OCI-LY1 (cell line): Measurements from ENCODE around the gene PLXNA2.

ENCODE experiments used
- EZH2 ChIP-seq: fragments of 200-600 bp; sonication (generic), shearing (Covaris generic); IDR thresholded peaks from 2 replicates; pipeline ENCODE4 v1.8.0; 2017; ENCODE audit warnings: borderline replicate concordance, mixed run types, mild to moderate bottlenecking, antibody characterized with exemption, low read length, moderate library complexity, mixed read lengths
- TF ChIP-seq, protein P1 (sequence below): fragments of 200-600 bp; sonication (generic), shearing (Covaris generic); IDR thresholded peaks from 2 replicates; pipeline ENCODE4 v1.5.1; 2017; ENCODE audit warnings: mild to moderate bottlenecking, antibody characterized with exemption, low read length, moderate library complexity, mixed read lengths

DNA sequence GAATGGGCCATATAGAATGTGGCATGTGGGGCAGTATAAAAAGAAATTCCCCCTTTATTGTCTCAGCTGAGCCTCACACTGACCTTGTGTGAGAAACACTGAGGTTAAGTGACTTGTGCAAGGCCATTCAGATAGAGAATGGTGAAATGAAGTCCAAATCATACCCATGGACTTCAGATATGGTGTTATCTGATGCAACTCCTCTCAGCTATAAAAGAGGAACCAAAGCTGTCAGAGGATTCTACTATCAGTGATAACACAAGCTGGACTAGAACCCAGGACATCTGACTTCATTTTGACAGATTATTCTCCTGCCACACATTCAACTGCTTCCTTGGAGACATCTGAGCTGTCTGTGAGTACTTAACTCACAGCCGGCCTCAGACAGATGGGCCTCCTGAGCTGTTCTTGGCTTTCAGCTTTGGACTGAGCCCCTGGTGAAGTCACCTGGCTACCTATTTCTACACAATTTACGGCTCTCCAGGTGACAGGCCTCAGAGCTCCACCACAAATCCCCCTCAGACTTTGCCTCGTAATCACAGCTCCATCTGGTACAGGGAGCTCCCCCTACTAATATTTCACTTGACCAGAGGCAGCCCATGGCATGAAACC is 104.6 kb downstream of the PLXNA2 start:
- TF ChIP-seq, protein P1, sequence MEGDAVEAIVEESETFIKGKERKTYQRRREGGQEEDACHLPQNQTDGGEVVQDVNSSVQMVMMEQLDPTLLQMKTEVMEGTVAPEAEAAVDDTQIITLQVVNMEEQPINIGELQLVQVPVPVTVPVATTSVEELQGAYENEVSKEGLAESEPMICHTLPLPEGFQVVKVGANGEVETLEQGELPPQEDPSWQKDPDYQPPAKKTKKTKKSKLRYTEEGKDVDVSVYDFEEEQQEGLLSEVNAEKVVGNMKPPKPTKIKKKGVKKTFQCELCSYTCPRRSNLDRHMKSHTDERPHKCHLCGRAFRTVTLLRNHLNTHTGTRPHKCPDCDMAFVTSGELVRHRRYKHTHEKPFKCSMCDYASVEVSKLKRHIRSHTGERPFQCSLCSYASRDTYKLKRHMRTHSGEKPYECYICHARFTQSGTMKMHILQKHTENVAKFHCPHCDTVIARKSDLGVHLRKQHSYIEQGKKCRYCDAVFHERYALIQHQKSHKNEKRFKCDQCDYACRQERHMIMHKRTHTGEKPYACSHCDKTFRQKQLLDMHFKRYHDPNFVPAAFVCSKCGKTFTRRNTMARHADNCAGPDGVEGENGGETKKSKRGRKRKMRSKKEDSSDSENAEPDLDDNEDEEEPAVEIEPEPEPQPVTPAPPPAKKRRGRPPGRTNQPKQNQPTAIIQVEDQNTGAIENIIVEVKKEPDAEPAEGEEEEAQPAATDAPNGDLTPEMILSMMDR = no peak
- TF ChIP-seq EZH2 = no peak
